ENCODE data around the gene UQCC2. TPM values are rescaled to one million over a fixed set of nuclear protein-coding genes. Genes with fewer than 3 reads are reported as not detected.

UQCC2 gene
- total and polyA plus RNA-seq, 4 donors: 14.7 to 48.2 (median 21.8) TPM

DNA sequence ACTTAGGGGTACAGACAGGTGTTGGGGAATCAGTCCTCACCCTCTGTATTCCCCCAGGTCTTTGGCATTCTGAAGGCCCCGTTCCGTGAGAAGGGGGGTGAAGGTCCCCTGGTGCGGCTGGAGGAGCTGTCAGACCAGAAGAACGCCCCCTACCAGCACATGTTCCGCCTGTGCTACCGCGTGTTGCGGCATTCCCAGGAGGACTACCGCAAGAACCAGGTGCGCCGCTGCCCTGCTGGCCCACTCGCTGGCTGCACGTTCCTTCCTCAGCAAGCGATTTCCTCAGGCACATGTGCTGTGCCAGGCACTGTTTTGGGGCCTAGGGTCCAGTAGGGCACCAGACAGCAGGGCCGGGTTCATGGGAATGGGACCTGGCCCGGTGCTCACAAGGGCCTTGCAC is 44.4 kb downstream of the UQCC2 start:
- intact Hi-C loops (cut with DNase I): no loop called here
- Histone ChIP-seq H3K27me3 (ENCODE audit: control insufficient read depth in 1 of 2, insufficient read depth in 2 of 2, low read length in 1 of 2) (no peaks in the 10 kb centered on the region), H3K9me3 (ENCODE audit: control insufficient read depth, low read length) (no peaks in the 10 kb centered on the region), H3K4me1 (ENCODE audit: control insufficient read depth in 1 of 2, insufficient read depth in 2 of 2, low read length in 2 of 2) (no peaks in the 10 kb centered on the region), H3K27ac (ENCODE audit: low read depth in 1 of 2, low read length in 2 of 2) (no peak overlapping the region), H3K4me3 (ENCODE audit: low read length in 2 of 2) (no peak overlapping the region), H3K36me3 (ENCODE audit: control insufficient read depth in 1 of 2, insufficient read depth in 2 of 2, low read length in 1 of 2) (no peaks in the 10 kb centered on the region)
- no peak for ATAC-seq (ENCODE audit: low FRiP score)
- DNase-seq: no peak
- 92 to 93% methylated on average over 16 of the region's 16 CpGs for WGBS, 2 donors

- DNase-seq: no peak
- H3K4me3 ChIP-seq (ENCODE audit: low read length in 2 of 2): no peak overlapping the region
- no peaks in the 10 kb centered on the region for H3K36me3 ChIP-seq (ENCODE audit: control insufficient read depth in 1 of 2, insufficient read depth in 2 of 2, low read length in 1 of 2)
- WGBS, 2 donors: 83 to 88% methylated on average over 13 of the region's 13 CpGs
- ATAC-seq (ENCODE audit: low FRiP score): no peak
- no peaks in the 10 kb centered on the region for H3K4me1 ChIP-seq (ENCODE audit: control insufficient read depth in 1 of 2, insufficient read depth in 2 of 2, low read length in 2 of 2)
- no peaks in the 10 kb centered on the region for H3K9me3 ChIP-seq (ENCODE audit: control insufficient read depth, low read length)
- H3K27me3 ChIP-seq (ENCODE audit: control insufficient read depth in 1 of 2, insufficient read depth in 2 of 2, low read length in 1 of 2): no peaks in the 10 kb centered on the region
- intact Hi-C loops (cut with DNase I): no loop called here
- H3K27ac ChIP-seq (ENCODE audit: low read depth in 1 of 2, low read length in 2 of 2): no peak overlapping the region
Observed at GRCh38 chr6:33665957-33666356, 45.5 kb downstream of the UQCC2 start.

DNA sequence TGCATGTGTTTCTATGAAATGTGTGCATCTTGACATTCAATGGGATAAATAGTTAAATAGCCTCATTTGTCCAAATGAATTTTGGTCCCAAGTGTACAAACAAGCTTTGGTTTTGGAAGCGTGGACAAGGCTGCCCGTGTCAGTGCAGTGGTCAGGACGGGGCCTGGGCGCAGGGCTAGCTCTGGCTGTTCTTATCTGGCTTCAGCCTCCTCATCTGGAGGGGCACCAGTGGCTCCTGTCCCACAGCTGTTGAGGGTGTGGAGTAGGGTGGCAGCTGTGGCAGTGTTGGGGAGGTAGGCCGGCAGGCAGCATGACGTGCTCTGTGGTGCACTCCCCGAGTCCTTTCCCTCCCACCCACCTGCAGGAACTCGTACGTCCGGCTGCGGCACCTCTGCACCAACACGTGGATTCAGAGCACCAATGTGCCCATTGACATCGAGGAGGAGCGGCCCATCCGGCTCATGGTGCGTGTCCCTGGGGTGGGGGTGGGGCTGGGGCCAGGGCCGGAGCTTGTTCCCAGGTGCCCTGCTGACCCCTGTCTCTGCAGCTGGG is 46.9 kb downstream of the UQCC2 start:
- Histone ChIP-seq H3K27ac (ENCODE audit: low read depth in 1 of 2, low read length in 2 of 2) (no peak overlapping the region), H3K36me3 (ENCODE audit: control insufficient read depth in 1 of 2, insufficient read depth in 2 of 2, low read length in 1 of 2) (no peaks in the 10 kb centered on the region), H3K4me1 (ENCODE audit: control insufficient read depth in 1 of 2, insufficient read depth in 2 of 2, low read length in 2 of 2) (no peaks in the 10 kb centered on the region), H3K9me3 (ENCODE audit: control insufficient read depth, low read length) (no peaks in the 10 kb centered on the region), H3K4me3 (ENCODE audit: low read length in 2 of 2) (no peak overlapping the region), H3K27me3 (ENCODE audit: control insufficient read depth in 1 of 2, insufficient read depth in 2 of 2, low read length in 1 of 2) (no peaks in the 10 kb centered on the region)
- DNase-seq (no peak), ATAC-seq (ENCODE audit: low FRiP score) (no peak)
- intact Hi-C loops (cut with DNase I): no loop called here
- WGBS, 2 donors: 90 to 91% methylated on average over 17 of the region's 17 CpGs

- Histone ChIP-seq H3K4me1 (ENCODE audit: control insufficient read depth in 1 of 2, insufficient read depth in 2 of 2, low read length in 2 of 2) (no peaks in the 10 kb centered on the region), H3K36me3 (ENCODE audit: control insufficient read depth in 1 of 2, insufficient read depth in 2 of 2, low read length in 1 of 2) (no peaks in the 10 kb centered on the region), H3K9me3 (ENCODE audit: control insufficient read depth, low read length) (no peaks in the 10 kb centered on the region), H3K4me3 (ENCODE audit: low read length in 2 of 2) (no peak overlapping the region), H3K27ac (ENCODE audit: low read depth in 1 of 2, low read length in 2 of 2) (no peak overlapping the region), H3K27me3 (ENCODE audit: control insufficient read depth in 1 of 2, insufficient read depth in 2 of 2, low read length in 1 of 2) (no peaks in the 10 kb centered on the region)
- intact Hi-C loops (cut with DNase I): no loop called here
- 94% methylated on average over 16 of the region's 16 CpGs for WGBS, 2 donors
- DNase-seq: no peak
- no peak for ATAC-seq (ENCODE audit: low FRiP score)
Observed at GRCh38 chr6:33663727-33664449, 47.6 kb downstream of the UQCC2 start.

DNA sequence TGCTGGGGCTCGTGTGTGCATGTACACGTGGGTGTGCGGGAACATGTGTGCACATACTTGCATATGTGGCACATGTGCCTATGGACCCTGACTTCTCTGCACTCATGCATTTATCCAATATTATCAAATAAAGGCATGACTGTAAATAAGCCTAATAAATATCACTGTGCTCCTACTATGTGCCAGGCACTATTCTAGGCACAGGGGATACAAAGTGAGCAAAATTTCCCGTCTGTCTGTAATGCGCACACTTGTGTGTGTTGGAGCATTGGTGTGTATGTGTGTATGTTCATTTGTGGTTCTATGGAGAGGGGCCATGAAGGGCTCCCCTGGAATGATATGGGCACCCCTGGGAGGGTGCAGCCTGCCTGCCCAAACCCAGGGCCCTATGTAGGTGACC is 48.5 kb downstream of the UQCC2 start:
- ATAC-seq (ENCODE audit: low FRiP score): no peak
- intact Hi-C loops (cut with DNase I): no loop called here
- Histone ChIP-seq H3K36me3 (ENCODE audit: control insufficient read depth in 1 of 2, insufficient read depth in 2 of 2, low read length in 1 of 2) (no peaks in the 10 kb centered on the region), H3K27me3 (ENCODE audit: control insufficient read depth in 1 of 2, insufficient read depth in 2 of 2, low read length in 1 of 2) (no peaks in the 10 kb centered on the region), H3K27ac (ENCODE audit: low read depth in 1 of 2, low read length in 2 of 2) (no peak overlapping the region), H3K4me3 (ENCODE audit: low read length in 2 of 2) (no peak overlapping the region), H3K4me1 (ENCODE audit: control insufficient read depth in 1 of 2, insufficient read depth in 2 of 2, low read length in 2 of 2) (no peaks in the 10 kb centered on the region), H3K9me3 (ENCODE audit: control insufficient read depth, low read length) (no peaks in the 10 kb centered on the region)
- DNase-seq: no peak
- 82 to 84% methylated on average over 5 of the region's 5 CpGs for WGBS, 2 donors

GRCh38 chr6:33662318-33662717 is 49.2 kb downstream of the UQCC2 start:
- no peak overlapping the region for H3K27ac ChIP-seq (ENCODE audit: low read depth in 1 of 2, low read length in 2 of 2)
- no peak overlapping the region for H3K4me3 ChIP-seq (ENCODE audit: low read length in 2 of 2)
- ATAC-seq (ENCODE audit: low FRiP score): no peak
- H3K9me3 ChIP-seq (ENCODE audit: control insufficient read depth, low read length): no peaks in the 10 kb centered on the region
- H3K4me1 ChIP-seq (ENCODE audit: control insufficient read depth in 1 of 2, insufficient read depth in 2 of 2, low read length in 2 of 2): no peaks in the 10 kb centered on the region
- no peaks in the 10 kb centered on the region for H3K36me3 ChIP-seq (ENCODE audit: control insufficient read depth in 1 of 2, insufficient read depth in 2 of 2, low read length in 1 of 2)
- no peak for DNase-seq
- intact Hi-C loops (cut with DNase I): no loop called here
- 85 to 87% methylated on average over 11 of the region's 11 CpGs for WGBS, 2 donors
- H3K27me3 ChIP-seq (ENCODE audit: control insufficient read depth in 1 of 2, insufficient read depth in 2 of 2, low read length in 1 of 2): no peaks in the 10 kb centered on the region

DNA sequence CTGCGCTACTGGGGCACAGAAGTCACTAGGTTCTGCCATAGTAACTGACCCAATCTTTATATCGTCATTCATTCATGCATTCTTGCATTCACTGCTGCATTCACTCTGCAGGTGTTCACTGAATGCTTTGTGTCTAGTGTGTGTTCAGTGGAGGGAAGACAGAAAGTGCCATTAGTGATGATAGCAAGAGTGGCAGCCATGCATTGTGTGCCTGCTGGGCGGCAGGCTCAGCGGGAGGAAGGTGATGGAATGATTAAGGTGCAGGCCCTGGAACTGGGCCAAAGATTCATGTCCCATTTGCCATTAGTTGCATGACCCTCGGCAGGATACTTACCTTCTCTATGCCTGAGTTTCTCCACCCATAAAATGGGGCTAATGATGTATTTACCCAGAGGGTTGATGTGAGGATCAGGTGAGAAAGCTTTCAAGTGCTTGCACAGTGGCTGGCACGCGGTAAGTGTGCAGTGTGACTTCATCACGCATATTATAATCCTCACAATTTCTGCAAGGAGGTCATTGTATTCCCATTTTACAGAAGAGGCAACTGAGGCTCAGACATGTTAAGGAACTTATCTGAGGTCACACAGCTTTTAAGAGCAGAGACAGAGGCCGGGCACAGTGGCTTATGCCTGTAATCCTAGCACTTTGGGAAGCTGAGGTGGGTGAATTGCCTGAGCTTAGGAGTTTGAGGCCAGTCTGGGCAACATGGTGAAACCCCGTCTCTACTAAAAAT is 50.2 kb downstream of the UQCC2 start:
- no peak for ATAC-seq (ENCODE audit: low FRiP score)
- WGBS, 2 donors: 81 to 84% methylated on average over 10 of the region's 10 CpGs

GRCh38 chr6:33659986-33660385 is 51.5 kb downstream of the UQCC2 start:
- no peaks in the 10 kb centered on the region for H3K36me3 ChIP-seq (ENCODE audit: control insufficient read depth in 1 of 2, insufficient read depth in 2 of 2, low read length in 1 of 2)
- 80 to 85% methylated on average over 5 to 6 of the region's 6 CpGs for WGBS, 2 donors
- ATAC-seq (ENCODE audit: low FRiP score): no peak
- H3K27me3 ChIP-seq (ENCODE audit: control insufficient read depth in 1 of 2, insufficient read depth in 2 of 2, low read length in 1 of 2): no peaks in the 10 kb centered on the region
- H3K4me3 ChIP-seq (ENCODE audit: low read length in 2 of 2): no peak overlapping the region
- no peak overlapping the region for H3K27ac ChIP-seq (ENCODE audit: low read depth in 1 of 2, low read length in 2 of 2)
- no peaks in the 10 kb centered on the region for H3K9me3 ChIP-seq (ENCODE audit: control insufficient read depth, low read length)
- H3K4me1 ChIP-seq (ENCODE audit: control insufficient read depth in 1 of 2, insufficient read depth in 2 of 2, low read length in 2 of 2): no peaks in the 10 kb centered on the region
- intact Hi-C loops (cut with DNase I): no loop called here
- no peak for DNase-seq

More for the DNA sequence above, 50.2 kb downstream of the UQCC2 start:
- Histone ChIP-seq H3K27me3 (ENCODE audit: control insufficient read depth in 1 of 2, insufficient read depth in 2 of 2, low read length in 1 of 2) (no peaks in the 10 kb centered on the region), H3K4me1 (ENCODE audit: control insufficient read depth in 1 of 2, insufficient read depth in 2 of 2, low read length in 2 of 2) (no peaks in the 10 kb centered on the region), H3K27ac (ENCODE audit: low read depth in 1 of 2, low read length in 2 of 2) (no peak overlapping the region), H3K4me3 (ENCODE audit: low read length in 2 of 2) (no peak overlapping the region), H3K36me3 (ENCODE audit: control insufficient read depth in 1 of 2, insufficient read depth in 2 of 2, low read length in 1 of 2) (no peaks in the 10 kb centered on the region), H3K9me3 (ENCODE audit: control insufficient read depth, low read length) (no peaks in the 10 kb centered on the region)
- intact Hi-C loops (cut with DNase I): no loop called here
- DNase-seq: no peak

Data from aorta (tissue), 5 donors.